Skeletal muscle satellite cell (primary cell): ENCODE results near the gene CCDC137.
"Not testable (repeated sequence)": the region's sequence is repeated elsewhere in the genome, so short reads cannot be mapped to it uniquely, and the experiment has no call there.

Experiments
- H3K27me3 ChIP-seq: 2 replicates; pipeline ENCODE4 v1.7.0; 2013; ENCODE audit warnings: low read length; ENCODE audit not compliant: control insufficient read depth, insufficient read depth
- H3K36me3 ChIP-seq: 2 replicates; pipeline ENCODE4 v1.7.0; 2013; ENCODE audit warnings: mild to moderate bottlenecking, control low read depth, low read length; ENCODE audit not compliant: insufficient read depth
- H3K4me1 ChIP-seq: 2 replicates; pipeline ENCODE4 v1.7.0; 2013; ENCODE audit warnings: low read length; ENCODE audit not compliant: control insufficient read depth, insufficient read depth
- H3K4me2 ChIP-seq: 2 replicates; pipeline ENCODE4 v1.7.0; 2013; ENCODE audit warnings: mild to moderate bottlenecking, low read length
- H3K4me3 ChIP-seq: 2 replicates; pipeline ENCODE4 v1.7.0; 2013; ENCODE audit warnings: low read length
- H3K9ac ChIP-seq: 2 replicates; pipeline ENCODE4 v1.7.0; 2013; ENCODE audit warnings: mild to moderate bottlenecking, low read depth, low read length, moderate library complexity
- H3K9me3 ChIP-seq: replicated peaks from 2 replicates; pipeline ENCODE4 v1.7.0; 2013; ENCODE audit warnings: mild to moderate bottlenecking, control low read depth, low read length

The CCDC137 gene

DNA sequence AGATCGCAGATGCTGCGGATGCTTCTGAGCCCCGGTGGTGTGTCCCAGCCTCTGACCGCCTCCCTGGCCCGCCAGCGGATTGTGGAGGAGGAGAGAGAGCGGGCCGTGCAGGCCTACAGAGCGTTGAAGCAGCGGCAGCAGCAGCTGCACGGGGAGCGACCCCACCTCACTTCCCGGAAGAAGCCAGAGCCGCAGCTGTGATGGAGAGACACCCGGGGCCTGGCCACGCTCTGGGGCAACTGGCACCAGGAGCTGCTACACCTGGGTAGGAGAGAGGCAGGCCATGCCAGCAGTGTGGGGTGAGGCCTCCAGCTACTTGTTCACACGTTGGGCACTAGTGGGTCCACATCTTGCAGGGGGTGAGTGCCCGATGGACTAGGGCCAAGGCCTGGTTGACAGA, 6.0 kb downstream of the CCDC137 start:
- Histone ChIP-seq H3K4me1 (peaks cover 6% of the 10 kb centered on the region), H3K9me3 (no peaks in the 10 kb centered on the region), H3K4me3 (no peak overlapping the region), H3K27me3 (no peaks in the 10 kb centered on the region), H3K4me2 (no peak overlapping the region), H3K9ac (no peak overlapping the region), H3K36me3 (peaks cover 40% of the 10 kb centered on the region)

DNA sequence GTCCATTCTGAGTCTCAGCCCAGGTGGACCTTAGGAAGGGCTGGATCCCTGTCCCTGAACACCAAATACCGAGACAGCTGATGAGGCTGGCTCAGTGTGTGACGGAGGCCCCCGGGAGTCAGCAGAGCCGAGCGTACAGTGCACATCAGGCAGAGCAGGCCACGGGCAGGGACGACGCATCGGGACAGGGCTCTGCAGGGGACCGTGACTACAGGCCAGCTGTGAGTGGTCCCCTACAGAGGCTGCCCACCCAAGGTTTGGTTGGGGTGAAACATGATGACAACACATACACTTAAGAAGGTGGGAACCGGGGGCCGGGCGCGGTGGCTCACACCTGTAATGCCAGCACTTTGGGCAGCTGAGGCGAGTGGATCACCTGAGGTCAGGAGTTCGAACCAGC, 6.4 kb downstream of the CCDC137 start:
- peaks cover 2% of the 10 kb centered on the region for H3K4me1 ChIP-seq
- no peak overlapping the region for H3K4me2 ChIP-seq
- no peak overlapping the region for H3K4me3 ChIP-seq
- H3K27me3 ChIP-seq: no peaks in the 10 kb centered on the region
- H3K9ac ChIP-seq: no peak overlapping the region
- H3K9me3 ChIP-seq: no peaks in the 10 kb centered on the region
- peaks cover 40% of the 10 kb centered on the region for H3K36me3 ChIP-seq

DNA sequence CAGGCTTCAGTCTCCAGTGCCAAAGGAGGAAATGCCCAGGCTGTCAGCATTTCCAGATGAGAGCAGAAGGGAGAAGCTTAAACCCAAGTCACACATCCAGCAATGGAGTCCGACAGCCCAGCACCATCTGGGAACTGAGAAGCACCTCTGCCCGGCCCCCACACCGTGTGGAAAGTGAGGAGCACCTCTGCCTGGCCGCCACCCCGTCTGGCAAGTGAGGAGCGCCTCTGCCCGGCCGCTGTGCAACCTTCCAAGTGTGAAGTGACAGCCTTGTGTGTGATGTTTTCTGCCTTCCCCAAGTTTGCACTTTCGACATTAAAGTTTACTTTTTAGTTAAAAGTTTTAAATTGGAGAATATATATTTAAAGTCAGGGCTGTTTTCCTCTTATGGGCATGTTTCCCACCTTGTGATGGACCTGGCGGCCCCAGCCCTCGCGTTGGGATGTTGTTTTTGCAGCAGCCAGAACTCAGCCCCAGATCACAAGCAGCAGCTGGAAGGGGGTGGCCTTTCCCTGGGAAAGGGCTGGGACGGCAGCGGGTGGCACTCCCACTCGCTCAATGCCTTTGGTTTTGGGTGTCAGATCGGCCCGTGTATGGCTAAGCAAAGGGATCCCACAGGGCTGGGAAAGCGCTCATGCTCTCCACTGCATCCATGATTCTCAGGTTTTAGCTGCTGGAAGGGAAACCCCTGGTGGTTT, 7.2 kb downstream of the CCDC137 start:
- no peak overlapping the region for H3K4me2 ChIP-seq
- H3K9me3 ChIP-seq: no peaks in the 10 kb centered on the region
- H3K36me3 ChIP-seq: peaks cover 40% of the 10 kb centered on the region
- no peak overlapping the region for H3K4me3 ChIP-seq
- H3K4me1 ChIP-seq: no peaks in the 10 kb centered on the region
- no peak overlapping the region for H3K9ac ChIP-seq
- no peaks in the 10 kb centered on the region for H3K27me3 ChIP-seq

DNA sequence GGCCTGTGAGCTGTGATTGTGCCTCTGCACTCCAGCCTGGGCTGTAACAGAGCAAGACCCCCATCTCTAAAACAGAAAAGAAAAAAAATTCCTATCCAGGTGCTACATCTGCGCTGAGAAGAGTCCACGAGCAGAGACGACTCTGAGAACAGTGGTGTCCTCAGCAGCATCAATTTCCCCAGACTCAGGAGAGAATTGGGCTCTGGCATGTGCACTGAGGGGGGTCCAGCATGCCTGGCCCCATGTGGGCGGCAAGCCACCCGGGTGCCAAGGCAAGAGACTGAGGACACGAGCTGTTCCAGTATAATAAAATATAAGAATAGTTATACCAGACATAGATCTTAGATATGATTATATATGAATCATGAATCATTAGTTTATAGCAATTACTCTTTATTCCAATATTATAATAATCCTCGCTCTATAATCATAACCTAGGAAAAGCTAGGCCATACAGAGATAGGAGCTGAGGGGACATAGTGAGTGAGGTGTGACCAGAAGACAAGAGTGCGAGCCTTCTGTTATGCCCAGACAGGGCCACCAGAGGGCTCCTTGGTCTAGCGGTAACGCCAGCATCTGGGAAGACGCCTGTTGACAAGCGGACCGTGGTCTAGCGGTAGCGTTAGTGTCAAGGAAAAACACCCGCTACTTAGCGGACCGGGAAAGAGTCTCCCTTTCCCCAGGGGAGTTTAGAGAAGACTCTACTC, 9.1 kb downstream of the CCDC137 start:
- H3K27me3 ChIP-seq, H3K4me3 ChIP-seq, H3K9me3 ChIP-seq, H3K9ac ChIP-seq, H3K4me1 ChIP-seq, H3K4me2 ChIP-seq: not testable (repeated sequence)
- peaks cover 36% of the 10 kb centered on the region for H3K36me3 ChIP-seq

DNA sequence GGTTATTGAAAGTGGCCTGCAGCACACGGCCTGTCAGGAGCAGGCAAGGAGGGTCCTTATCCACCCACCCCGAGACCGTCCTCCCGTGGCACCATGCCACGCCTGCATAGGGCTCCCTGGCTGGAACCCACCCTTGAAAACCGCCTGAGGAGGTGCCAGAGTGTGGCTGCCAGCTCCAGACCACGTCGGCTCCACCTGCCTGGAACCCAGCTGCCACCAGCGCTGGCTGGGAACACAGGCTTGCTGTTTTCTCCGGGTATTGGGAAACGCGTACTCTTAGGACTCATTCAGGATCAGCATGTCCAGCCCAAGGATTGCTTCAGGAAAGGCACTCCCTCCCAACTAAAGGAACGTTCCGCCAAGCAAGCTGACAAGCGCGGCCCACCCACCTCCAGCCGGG, 10.4 kb downstream of the CCDC137 start:
- peaks cover 35% of the 10 kb centered on the region for H3K36me3 ChIP-seq
- H3K9ac ChIP-seq: no peak overlapping the region
- no peaks in the 10 kb centered on the region for H3K9me3 ChIP-seq
- H3K4me2 ChIP-seq: no peak overlapping the region
- H3K4me1 ChIP-seq: peaks cover 7% of the 10 kb centered on the region
- no peaks in the 10 kb centered on the region for H3K27me3 ChIP-seq
- no peak overlapping the region for H3K4me3 ChIP-seq

DNA sequence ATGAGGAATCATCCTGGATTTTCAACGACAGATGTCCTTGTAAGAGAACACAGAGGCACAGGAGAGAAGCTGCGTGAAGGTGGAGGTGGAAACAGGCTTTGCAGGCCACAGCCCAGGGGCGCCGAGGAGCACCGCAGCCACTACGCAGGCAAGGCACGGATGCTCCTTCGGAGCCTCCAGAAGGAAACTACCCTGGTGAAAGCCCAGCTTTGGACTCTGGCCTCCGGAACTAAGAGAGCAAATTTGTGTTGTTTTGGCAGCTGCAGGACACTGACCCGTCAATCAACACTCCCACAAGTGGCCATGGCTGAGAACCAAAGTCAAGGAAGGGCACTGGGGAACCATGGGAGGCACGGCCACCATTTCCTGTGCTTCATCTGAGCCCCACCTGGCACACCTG, 13.6 kb downstream of the CCDC137 start:
- no peak overlapping the region for H3K4me2 ChIP-seq
- peaks cover 17% of the 10 kb centered on the region for H3K36me3 ChIP-seq
- no peak overlapping the region for H3K9ac ChIP-seq
- H3K4me1 ChIP-seq: peaks cover 23% of the 10 kb centered on the region
- H3K27me3 ChIP-seq: no peaks in the 10 kb centered on the region
- no peak overlapping the region for H3K4me3 ChIP-seq
- H3K9me3 ChIP-seq: no peaks in the 10 kb centered on the region

DNA sequence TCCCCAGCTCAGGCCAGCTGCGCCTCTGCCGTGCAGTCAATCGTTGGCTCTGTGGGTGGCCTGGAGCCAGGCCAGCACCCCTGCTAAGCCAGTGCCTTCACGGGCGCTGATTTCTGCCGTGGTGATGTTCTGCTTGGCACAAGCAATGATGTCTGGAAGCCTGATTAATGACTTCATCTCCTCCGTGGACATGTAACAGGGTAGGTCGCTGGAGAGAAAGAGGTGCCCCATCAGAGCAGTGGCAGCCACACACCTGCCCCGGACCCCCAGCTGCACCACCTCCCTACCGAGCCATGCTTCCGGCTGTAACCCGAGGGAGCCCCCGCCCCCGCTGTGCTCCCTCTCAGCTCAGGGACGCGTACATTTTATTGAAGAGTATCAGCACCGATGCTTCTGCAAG, 15.1 kb downstream of the CCDC137 start:
- no peaks in the 10 kb centered on the region for H3K9me3 ChIP-seq
- no peak overlapping the region for H3K4me3 ChIP-seq
- H3K27me3 ChIP-seq: no peaks in the 10 kb centered on the region
- peaks cover 32% of the 10 kb centered on the region for H3K4me1 ChIP-seq
- no peak overlapping the region for H3K9ac ChIP-seq
- peak overlapping the region; percentile 92 for H3K4me2 ChIP-seq
- H3K36me3 ChIP-seq: peaks cover 31% of the 10 kb centered on the region

DNA sequence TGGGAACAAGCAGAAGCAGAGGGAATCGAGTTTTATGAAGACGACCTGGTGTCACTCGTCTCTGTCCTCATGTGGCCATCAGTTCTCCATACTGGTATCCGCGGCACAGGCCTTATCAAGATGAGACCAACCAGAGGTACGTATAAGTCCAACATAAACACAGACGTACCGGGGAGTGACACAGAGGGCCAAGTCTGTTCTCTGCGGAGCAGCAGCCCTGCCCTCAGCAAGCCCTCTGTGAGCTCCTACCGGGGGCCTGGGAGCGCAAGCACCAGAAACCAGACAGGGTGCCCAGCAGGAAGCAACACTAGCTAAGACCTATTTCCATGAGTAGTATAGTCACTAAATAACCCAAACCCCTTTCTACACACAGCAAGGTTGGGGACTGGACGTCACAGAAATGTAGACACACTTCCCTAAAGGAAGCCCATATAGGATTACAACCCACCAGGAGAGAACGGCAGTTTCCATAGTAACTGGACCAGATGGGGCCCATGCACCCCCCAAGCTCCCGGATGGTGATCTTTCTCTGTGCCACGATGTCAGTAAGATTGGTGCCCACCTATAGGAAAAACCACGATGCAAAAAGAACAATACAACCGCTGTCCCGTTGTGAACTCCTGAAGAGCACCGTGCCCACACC, 16.1 kb downstream of the CCDC137 start:
- peaks cover 41% of the 10 kb centered on the region for H3K36me3 ChIP-seq
- H3K4me3 ChIP-seq: peak overlapping the region; percentile 86
- peak overlapping the region; percentile 95 for H3K9ac ChIP-seq
- H3K4me2 ChIP-seq: peak overlapping the region; percentile 92
- no peaks in the 10 kb centered on the region for H3K27me3 ChIP-seq
- H3K4me1 ChIP-seq: peaks cover 32% of the 10 kb centered on the region
- H3K9me3 ChIP-seq: no peaks in the 10 kb centered on the region

DNA sequence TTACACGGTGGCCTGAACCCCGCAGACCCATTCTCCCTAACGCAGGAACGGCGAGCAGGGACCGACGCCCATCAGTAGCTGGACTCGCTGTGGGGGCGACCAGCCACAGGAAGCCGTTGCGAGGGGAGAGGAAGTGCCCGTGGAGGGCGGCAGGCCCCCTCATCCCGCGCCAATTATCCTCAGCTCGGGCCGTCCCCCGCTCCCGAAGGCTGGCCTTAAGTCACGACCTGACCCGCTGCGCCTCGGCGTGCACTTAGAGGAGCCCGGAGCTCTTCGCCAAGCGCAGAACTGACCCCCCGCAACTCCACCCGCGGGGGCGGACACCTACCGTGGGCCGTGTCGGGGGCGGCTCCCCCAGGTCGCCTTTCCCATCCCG, 16.7 kb downstream of the CCDC137 start:
- Histone ChIP-seq H3K9me3 (no peaks in the 10 kb centered on the region), H3K4me1 (peaks cover 32% of the 10 kb centered on the region), H3K9ac (peak overlapping the region; percentile 95), H3K4me3 (peak overlapping the region; percentile 86), H3K36me3 (peaks cover 46% of the 10 kb centered on the region), H3K4me2 (peak overlapping the region; percentile 92), H3K27me3 (no peaks in the 10 kb centered on the region)

DNA sequence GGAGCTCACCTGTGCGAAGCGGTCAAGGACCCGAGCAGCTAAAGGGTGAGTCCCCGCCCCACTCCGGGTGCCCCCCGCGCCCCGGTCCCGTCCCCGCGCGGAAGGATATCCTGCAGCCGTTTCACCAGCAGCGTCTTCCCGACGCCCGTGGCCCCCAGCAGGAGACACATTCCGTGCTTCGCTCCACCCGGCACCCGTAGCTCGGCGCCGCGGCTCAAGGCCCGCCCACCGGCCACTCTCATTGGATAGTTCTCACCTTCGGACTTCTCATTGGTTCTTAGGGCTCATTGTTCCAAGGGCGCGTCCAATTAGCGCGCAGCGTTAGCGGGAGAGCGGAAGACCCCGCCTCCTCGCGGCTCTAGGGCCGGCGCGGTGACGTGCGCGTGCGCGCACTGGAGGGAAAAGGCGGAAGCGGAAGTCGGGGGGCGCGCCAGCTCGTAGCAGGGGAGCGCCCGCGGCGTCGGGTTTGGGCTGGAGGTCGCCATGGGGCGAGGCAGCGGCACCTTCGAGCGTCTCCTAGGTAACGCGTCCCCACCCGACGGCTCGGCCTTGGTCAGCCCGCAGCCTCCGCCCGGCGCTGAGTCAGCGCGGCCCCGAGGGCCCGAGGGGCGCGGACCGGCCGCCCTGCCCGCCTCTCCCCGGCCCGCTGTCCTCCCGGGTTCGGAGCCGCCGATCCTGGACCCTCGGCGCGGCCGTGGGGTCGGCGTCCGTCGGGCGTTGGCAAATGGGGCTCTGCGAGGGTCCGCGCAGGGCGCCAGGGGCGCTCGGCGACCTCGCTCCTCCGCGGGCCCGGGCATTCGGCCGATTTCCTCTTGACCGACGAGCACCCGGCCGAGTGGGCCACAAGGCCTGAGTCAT, 17.3 kb downstream of the CCDC137 start, which contains the start of the genes ARL16 and HGS:
TSS of gene ARL16 (minus strand) at position 214 of the 858 bp plus-strand sequence. CDS start at position 170, 44 bp downstream.
TSS of gene HGS (plus strand) at position 428 of the 858 bp plus-strand sequence. CDS start at position 484, 56 bp downstream.
- Histone ChIP-seq H3K4me2 (peak within 1 kb of the TSS; percentile 95), H3K27me3 (no peaks in the 10 kb centered on the region), H3K9me3 (no peaks in the 10 kb centered on the region), H3K9ac (peak within 1 kb of the TSS; percentile 98), H3K4me1 (peaks cover 32% of the 10 kb centered on the region), H3K36me3 (peaks cover 52% of the 10 kb centered on the region), H3K4me3 (peak within 1 kb of the TSS; percentile 86)

DNA sequence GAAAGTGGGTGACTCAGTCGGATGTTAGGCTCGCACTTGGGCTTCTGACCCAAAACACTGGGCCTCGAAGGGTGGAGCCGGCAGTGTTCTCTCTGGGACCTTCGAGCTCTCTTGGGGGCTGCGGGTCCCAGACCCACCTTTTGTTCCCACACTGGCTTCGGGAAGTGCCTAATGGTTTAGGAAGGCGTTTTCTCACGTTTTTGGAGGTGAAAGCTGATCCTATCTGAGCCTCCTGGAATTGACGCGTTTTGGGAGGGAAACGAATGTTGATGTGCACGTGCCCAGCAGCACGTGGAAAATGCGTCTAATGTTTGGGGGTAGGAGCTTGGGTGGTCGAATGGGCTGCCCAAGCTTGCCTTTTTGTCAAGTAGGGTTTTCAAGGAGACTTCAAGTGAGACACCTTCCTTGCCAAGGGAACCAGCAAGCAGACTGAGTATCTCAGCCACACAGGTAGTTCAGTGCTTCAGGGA, 17.9 kb downstream of the CCDC137 start:
- Histone ChIP-seq H3K36me3 (peaks cover 59% of the 10 kb centered on the region), H3K9me3 (no peaks in the 10 kb centered on the region), H3K27me3 (no peaks in the 10 kb centered on the region), H3K4me2 (peak overlapping the region; percentile 95), H3K4me1 (peaks cover 32% of the 10 kb centered on the region), H3K4me3 (peak overlapping the region; percentile 77), H3K9ac (peak overlapping the region; percentile 98)
